GM12873 (cell line): ENCODE results near the gene SCFD1.

ENCODE experiments used
- CTCF ChIP-seq: IDR thresholded peaks from 2 replicates; pipeline ENCODE4 v1.5.1; 2012; ENCODE audit warnings: low read depth, mild to moderate bottlenecking, moderate library complexity, low read length, control low read depth; ENCODE audit not compliant: insufficient read depth; ENCODE audit errors: missing control alignments

Gene SCFD1

GRCh38 chr14:30603402-30603801 is 18.7 kb upstream of the SCFD1 start:
- no peak for TF ChIP-seq CTCF

- TF ChIP-seq CTCF = no peak
These were observed 14.9 kb upstream of the SCFD1 start for GRCh38 chr14:30607156-30607780.

- TF ChIP-seq CTCF = no peak
These were observed 13.5 kb upstream of the SCFD1 start for GRCh38 chr14:30608533-30609006.

- no peak for TF ChIP-seq CTCF
These were observed 11.3 kb upstream of the SCFD1 start for GRCh38 chr14:30610787-30611343.

GRCh38 chr14:30614155-30614554 is 8.0 kb upstream of the SCFD1 start:
- no peak for TF ChIP-seq CTCF

GRCh38 chr14:30620178-30620577 is 1.9 kb upstream of the SCFD1 start:
- TF ChIP-seq CTCF = no peak

GRCh38 chr14:30621354-30621939 is 672 bp upstream of the SCFD1 start:
- no peak for TF ChIP-seq CTCF
